HG03095 (cell line): Measurements from ENCODE around the gene KPNA6.
"Not testable (repeated sequence)": the region's sequence is repeated elsewhere in the genome, so short reads cannot be mapped to it uniquely, and the experiment has no call there.

ENCODE experiments used
- ATAC-seq: cut with Tn5 transposase; IDR thresholded peaks from one replicate; pipeline ENCODE4 v1.9.1; 2021; ENCODE audit warnings: moderate library complexity; ENCODE audit not compliant: unreplicated experiment

KPNA6 gene

GRCh38 chr1:32107742-32108661 lies at the start of gene KPNA6:
KPNA6 (plus strand) TSS chr1:32108056; CDS start chr1:32108131, 75 bp downstream.
- ATAC-seq = peak; percentile 48

- ATAC-seq = no peak
Measured at GRCh38 chr1:32060914-32061313, 46.9 kb upstream of the KPNA6 start.

GRCh38 chr1:32062867-32063230 lies 45.0 kb upstream of the KPNA6 start:
- no peak for ATAC-seq

- no peak for ATAC-seq
Measured at GRCh38 chr1:32063261-32063681, 44.6 kb upstream of the KPNA6 start.

- ATAC-seq = not testable (repeated sequence)
Measured at GRCh38 chr1:32065613-32066488, 42.0 kb upstream of the KPNA6 start.

- no peak for ATAC-seq
Measured at GRCh38 chr1:32066489-32066873, 41.4 kb upstream of the KPNA6 start.

- ATAC-seq = no peak
Measured at GRCh38 chr1:32068957-32069588, 38.8 kb upstream of the KPNA6 start.

GRCh38 chr1:32071758-32072621 lies 35.9 kb upstream of the KPNA6 start:
- ATAC-seq = no peak

GRCh38 chr1:32072622-32073298 lies 35.1 kb upstream of the KPNA6 start, which contains the start of gene TMEM39B:
TMEM39B (plus strand) TSS chr1:32072939; CDS start chr1:32073048, 109 bp downstream.
- peak; percentile 79 for ATAC-seq

GRCh38 chr1:32073299-32074229 lies 34.3 kb upstream of the KPNA6 start:
- no peak for ATAC-seq

GRCh38 chr1:32074841-32075240 lies 33.0 kb upstream of the KPNA6 start:
- ATAC-seq = no peak

- no peak for ATAC-seq
Measured at GRCh38 chr1:32077451-32077850, 30.4 kb upstream of the KPNA6 start.

- ATAC-seq = no peak
Measured at GRCh38 chr1:32082022-32082421, 25.8 kb upstream of the KPNA6 start.

GRCh38 chr1:32086381-32086780 lies 21.5 kb upstream of the KPNA6 start:
- ATAC-seq = not testable (repeated sequence)

- ATAC-seq = no peak
Measured at GRCh38 chr1:32091176-32091575, 16.7 kb upstream of the KPNA6 start.

GRCh38 chr1:32091591-32091990 lies 16.3 kb upstream of the KPNA6 start:
- no peak for ATAC-seq

GRCh38 chr1:32094746-32095521 lies 12.9 kb upstream of the KPNA6 start:
- no peak for ATAC-seq

- ATAC-seq = no peak
Measured at GRCh38 chr1:32099426-32099825, 8.4 kb upstream of the KPNA6 start.
